ENCODE measurements around the gene GJC1.

DNA sequence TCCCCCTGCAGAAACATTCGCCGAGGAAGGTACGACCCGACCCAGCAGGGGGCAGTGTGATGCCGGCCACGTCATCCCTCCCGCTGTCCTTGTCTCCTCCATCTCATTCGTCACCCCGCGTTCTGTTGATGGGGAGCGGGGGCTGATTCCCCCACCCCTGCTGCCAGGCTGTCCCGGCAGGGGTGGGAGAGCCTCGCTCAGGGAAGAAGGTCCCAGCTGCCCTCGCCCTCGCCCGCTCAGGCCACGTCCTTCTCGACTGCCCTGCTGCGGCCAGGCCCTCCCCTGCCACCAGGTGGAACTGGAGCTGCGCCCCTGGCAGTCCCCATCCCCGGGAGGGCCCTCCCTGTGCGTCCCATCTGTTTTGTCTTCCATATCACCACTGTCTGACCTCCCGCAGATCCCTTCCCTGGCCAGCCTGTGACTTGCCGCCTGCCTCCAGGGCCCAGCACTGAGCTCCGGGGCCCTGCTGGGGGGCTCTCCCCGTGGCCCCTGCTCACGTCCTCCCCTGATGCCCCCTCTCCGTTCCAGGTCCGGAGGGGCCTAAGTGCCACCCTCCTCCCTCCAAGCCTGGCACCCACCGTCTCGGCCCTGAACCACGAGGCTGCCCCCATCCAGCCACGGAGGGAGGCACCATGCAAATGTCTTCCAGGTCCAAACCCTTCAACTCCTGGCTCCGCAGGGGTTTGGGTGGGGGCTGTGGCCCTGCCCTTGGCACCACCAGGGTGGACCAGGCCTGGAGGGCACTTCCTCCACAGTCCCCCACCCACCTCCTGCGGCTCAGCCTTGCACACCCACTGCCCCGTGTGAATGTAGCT lies 50.7 kb downstream of the GJC1 start:
- TF ChIP-seq, protein P1, sequence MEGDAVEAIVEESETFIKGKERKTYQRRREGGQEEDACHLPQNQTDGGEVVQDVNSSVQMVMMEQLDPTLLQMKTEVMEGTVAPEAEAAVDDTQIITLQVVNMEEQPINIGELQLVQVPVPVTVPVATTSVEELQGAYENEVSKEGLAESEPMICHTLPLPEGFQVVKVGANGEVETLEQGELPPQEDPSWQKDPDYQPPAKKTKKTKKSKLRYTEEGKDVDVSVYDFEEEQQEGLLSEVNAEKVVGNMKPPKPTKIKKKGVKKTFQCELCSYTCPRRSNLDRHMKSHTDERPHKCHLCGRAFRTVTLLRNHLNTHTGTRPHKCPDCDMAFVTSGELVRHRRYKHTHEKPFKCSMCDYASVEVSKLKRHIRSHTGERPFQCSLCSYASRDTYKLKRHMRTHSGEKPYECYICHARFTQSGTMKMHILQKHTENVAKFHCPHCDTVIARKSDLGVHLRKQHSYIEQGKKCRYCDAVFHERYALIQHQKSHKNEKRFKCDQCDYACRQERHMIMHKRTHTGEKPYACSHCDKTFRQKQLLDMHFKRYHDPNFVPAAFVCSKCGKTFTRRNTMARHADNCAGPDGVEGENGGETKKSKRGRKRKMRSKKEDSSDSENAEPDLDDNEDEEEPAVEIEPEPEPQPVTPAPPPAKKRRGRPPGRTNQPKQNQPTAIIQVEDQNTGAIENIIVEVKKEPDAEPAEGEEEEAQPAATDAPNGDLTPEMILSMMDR (conservative IDR thresholded peaks at IDR 0.05 in 1 of 2, IDR thresholded peaks at IDR 0.05 in 1 of 2; ENCODE audit: low read depth in 1 of 2, low read length in 2 of 2), result peak; percentile 84 to 89
- no peak for TF ChIP-seq EZH2 (IDR thresholded peaks at IDR 0.05; ENCODE audit: low read length, missing control alignments)
